Skin of body (tissue), 2 donors: ENCODE measurements around the gene ZNF180. TPM values are rescaled to one million over a fixed set of nuclear protein-coding genes. Genes with fewer than 3 reads are reported as not detected.
A peak's percentile ranks its signal among the peaks of the same experiment; 100 is the strongest.
"Not testable (repeated sequence)": the region's sequence is repeated elsewhere in the genome, so short reads cannot be mapped to it uniquely, and the experiment has no call there.

Source experiments
- DNase-seq: peaks from one replicate; lab custom pipeline; 2025; lab: John Stamatoyannopoulos, UW
- total RNA-seq: library from RNA; depleted of rRNA; stranded (reverse); fragments of >200 nt; gene quantifications from one replicate; pipeline ENCODE4 v1.2.3, GENCODE V29; 2014

Gene ZNF180
- 10.0 TPM for total RNA-seq

DNA sequence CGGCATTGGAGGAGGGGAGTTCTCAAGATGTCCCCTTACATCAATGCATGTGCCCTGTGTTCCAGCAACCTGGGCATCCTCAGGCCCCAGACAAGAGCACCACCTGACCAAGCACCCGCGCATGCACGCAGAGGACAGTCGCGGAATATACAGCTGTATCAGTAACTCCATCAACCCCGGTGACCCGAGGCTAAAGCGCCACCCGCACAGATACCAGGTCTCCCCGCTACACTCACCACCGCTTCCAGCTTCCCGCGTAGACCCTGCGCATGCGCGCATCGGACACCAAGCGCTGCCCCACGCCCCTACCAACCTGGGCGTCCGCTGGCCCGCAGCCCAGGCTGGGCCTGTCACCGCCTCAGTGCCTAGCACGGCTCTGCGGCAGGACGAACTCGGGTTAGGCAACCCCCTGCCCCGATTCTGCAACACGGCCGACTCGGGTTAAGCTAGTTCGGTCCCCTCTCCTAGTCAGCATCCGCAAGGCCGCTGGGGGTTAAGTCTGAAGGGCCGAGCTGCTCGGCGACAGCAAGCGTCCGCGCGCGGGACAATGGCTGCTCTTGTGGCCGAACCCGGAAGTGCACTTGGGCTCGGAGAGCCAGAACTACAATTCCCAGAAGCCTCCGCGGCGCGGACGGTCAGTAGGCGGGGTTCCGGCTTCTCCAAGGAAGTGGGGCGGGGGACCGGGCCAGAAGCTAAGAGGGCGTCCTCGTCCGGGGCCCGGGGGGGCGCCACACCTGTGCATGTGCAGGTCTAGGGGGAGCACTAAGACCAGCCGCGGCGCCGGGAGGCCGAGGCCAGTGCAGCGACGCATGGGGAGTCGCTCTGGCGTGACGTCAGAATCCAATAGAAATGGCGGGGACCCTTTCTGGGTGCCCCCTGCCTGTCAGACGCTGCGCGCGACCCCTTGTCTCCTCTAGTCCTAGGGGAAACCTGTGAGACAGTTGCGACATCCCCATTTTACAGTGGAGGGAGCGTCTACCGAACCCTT is at the start of gene ZNF180:
ZNF180 (minus strand) TSS at position 561 of the 988 bp plus-strand sequence. CDS start 3,188 bp downstream, outside the sequence.
- peak; percentile 94 for DNase-seq

DNA sequence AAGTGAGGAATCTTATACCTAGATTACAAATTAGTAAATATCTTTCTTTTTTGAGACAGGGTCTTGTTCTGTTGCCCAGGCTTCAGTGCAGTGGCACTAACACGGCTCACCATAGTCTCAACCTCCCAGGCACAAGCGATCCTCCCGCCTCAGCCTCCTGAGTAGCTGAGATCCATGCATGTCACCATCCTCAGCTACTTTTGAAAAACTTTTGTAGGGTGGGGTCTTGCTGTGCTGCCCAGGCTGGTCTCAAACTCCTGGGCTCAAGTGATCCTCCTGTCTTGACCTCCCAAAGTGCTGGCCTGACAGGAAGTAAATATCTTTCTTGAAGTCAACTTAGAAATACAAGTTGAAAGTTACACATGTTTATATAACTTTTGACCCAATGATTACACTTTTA is 49.2 kb upstream of the ZNF180 start:
- DNase-seq = no peak

- no peak for DNase-seq
Measured at GRCh38 chr19:44548736-44549135, 48.4 kb upstream of the ZNF180 start.

DNA sequence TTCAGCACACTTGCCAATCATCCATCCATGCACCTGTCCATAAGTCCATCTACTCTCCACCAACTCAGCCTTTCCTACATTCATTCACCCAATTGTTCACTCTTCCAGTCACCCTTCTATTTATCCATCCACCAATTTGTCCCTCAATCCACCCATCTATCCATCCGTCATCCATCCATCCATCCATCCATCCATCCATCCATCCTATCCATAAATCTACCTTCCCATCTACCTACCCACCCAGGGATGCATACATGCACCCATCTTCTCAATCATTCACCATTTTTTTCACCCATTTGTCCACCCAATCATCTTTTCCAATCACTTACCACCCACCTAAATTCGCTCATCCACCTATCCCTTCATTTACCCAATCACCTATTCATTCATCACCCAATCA is 43.7 kb upstream of the ZNF180 start:
- DNase-seq = no peak

GRCh38 chr19:44542671-44543070 is 42.3 kb upstream of the ZNF180 start:
- DNase-seq = no peak

DNA sequence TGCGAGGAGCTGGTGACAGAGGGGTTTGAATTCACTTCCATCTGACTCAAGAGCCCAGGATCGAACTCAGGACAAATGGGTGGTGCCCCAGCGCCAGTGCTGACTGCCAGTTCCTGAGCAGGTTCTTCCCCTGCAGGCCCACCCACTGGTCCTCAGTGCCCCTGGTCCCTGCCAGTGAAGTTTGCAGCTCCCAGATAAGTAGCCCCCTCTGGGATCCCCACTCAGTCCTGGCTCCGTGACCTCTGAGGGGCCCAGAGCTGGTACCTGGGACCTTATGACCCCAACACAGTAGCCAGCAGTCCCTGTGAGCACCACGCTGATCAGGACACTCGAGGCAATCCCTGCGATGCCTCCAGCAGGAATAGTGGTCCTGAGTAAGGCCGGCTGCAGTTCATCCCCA is 40.4 kb upstream of the ZNF180 start:
- DNase-seq = no peak

GRCh38 chr19:44539991-44540390 is 39.7 kb upstream of the ZNF180 start:
- no peak for DNase-seq

DNA sequence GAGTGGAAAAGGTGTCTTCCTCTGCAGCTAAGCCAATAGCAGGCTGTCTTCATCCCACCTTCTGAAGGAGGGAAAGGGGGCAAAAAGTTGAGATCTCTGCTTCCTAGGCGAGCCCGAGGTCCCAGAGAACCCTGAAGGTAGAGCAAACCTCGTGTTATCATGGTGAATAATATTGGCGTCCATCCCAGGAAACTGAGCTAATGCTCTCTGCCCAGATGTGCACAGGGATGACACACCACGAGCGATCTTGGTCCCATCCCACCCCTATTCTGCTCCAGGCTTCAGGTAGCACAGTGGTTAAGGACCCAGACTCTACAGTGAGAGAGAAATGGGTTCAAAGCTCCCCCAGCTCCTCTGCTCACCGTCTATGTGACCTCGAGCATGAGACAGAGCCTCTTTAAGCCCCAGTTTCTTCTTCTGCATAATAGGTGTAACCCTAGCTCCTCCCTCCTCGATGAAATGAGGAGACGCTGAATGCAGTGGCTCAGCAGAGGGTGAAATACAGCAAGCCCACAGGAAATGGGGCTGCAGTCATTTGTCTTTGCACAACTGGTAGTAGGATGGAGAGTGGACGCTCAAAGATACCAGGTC is 39.0 kb upstream of the ZNF180 start:
- no peak for DNase-seq

DNA sequence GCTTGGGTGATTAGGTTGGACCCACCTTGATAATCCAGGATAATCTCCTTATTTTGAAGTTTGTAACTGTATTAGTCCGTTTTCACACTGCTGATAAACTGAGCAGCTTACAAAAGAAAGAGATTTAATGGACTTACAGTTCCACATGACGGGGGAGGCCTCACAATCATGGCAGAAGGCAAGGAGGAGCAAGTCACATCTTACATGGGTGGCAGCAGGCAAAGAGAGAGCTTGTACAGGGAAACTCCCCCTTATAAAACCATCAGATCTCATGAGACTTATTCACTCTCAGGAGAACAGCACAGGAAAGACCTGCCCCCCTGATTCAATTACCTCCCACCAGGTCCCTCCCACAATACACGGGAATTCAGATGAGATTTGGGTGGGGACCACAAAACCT is 35.0 kb upstream of the ZNF180 start:
- not testable (repeated sequence) for DNase-seq

GRCh38 chr19:44532819-44533218 is 32.5 kb upstream of the ZNF180 start:
- DNase-seq = no peak

- DNase-seq = no peak
Measured at GRCh38 chr19:44530777-44531176, 30.5 kb upstream of the ZNF180 start.

GRCh38 chr19:44529536-44529935 is 29.2 kb upstream of the ZNF180 start, which contains the start of gene CEACAM20:
CEACAM20 (minus strand) TSS chr19:44529675; CDS start chr19:44529509, 166 bp downstream.
- no peak for DNase-seq

- no peak for DNase-seq
Measured at GRCh38 chr19:44527554-44527953, 27.2 kb upstream of the ZNF180 start.

DNA sequence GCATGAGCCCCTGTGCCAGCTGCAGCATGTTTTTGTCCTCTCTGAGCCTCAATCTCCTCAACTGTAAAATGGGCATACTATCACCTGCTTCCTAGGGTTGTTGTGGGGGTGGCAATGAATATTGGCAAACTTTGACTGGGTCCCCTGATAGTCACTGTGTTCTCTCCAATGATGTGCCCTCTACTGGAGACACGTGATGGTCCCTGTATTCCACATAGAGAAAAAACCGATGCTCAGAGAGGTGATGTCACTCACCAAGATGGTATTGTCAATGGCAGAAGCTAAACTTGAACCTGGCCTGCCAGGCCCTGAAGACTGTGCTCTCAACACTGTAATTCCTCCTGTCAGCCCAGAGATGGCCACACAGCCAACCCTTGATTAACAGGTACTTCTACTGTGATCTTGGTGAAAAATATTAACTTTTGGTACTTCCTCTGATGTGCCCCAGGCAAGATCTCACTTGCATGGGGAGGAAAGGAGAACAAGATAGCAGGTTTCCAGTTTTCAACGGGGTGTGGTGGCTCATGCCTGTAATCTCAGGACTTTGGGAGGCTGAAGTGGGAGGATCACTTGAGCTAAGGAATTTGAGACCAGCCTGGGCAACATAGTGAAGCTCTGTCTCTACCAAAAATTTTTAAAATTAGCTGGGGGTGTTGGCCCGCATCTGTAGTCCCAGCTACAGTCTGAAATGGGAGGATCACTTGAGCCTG is 25.6 kb upstream of the ZNF180 start:
- no peak for DNase-seq

DNA sequence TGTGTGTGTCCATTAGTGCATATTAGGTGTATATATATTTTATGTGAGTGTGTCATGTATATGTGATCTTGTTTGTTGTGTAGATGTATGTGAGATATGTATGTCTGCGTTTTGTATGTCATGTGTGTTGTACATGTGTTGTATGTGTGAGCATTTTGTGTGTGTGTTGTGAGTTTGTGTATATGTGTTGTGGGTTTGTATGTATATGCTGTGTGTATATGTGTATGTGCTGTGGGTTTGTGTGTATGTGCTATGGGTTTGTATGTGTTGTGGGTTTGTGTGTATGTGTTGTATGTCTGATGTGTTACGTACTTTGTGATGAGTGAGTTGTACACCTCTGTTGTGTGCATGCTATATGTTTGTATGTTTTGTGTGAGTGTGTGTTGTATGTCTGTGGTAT is 21.0 kb upstream of the ZNF180 start:
- DNase-seq = no peak

GRCh38 chr19:44517146-44517545 is 16.8 kb upstream of the ZNF180 start:
- DNase-seq = no peak

- DNase-seq = no peak
Measured at GRCh38 chr19:44515907-44516306, 15.6 kb upstream of the ZNF180 start.

DNA sequence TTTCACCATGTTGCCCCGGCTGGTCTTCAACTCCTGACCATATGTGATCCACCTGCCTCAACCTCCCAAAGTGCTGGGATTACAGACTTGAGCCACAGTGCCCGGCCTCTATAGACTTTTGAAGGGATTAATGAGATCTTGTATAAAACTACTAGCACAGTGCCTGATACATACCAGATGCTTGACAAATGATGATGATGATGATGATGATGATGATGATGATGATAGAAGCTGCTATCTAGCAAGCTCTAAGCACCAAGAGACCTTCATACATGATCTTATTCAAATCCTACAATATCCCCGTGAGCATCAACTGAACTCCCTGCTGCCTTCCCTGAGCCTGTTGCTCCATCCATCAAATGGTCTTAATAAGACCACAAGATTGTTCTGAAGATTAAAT is 14.7 kb upstream of the ZNF180 start:
- no peak for DNase-seq

DNA sequence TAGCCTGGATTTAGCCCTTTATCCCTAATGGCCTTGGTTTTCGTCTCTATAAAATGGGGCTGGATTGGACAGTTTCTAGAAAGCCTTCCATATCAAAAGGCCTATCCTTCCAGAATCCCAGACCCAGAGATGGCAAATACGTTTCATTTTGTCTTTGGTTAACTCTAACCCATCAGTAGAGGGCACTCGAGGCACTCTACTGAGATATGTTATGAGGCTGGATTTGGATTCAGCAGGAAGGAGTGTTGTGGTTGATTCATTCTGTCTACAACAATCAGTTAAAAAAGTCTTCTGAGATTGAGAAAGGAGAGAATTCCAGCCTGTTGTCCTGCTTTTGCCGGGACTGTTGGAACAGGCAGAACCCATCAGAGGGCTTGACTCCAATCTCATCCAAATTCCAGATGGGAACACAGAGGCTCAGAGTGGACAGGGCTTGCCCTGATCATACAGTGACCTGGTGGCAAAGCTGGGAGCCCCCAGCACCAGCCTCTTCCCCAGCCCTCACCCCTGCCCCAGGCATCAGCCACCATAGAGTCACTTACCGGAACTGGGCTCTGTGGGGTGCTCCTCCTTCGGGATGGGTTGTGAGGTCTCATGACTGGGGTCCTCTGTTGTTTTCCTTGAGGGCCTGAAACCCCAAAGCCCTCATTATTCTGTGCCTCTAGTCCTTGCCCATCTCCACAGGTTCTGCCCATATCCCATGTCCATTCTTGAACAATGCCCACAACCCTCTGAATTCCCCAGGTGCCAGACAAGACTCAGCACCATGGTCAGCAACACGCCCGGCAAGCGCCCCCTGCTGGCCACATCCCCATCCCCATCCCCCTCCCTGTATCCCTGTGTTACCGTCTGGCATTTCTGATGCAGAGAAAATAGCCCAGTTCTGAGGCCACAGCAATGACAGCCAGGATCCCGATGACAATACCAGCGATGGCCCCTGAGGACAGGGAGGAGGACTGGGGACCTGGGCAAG is 12.3 kb upstream of the ZNF180 start:
- DNase-seq = no peak

DNA sequence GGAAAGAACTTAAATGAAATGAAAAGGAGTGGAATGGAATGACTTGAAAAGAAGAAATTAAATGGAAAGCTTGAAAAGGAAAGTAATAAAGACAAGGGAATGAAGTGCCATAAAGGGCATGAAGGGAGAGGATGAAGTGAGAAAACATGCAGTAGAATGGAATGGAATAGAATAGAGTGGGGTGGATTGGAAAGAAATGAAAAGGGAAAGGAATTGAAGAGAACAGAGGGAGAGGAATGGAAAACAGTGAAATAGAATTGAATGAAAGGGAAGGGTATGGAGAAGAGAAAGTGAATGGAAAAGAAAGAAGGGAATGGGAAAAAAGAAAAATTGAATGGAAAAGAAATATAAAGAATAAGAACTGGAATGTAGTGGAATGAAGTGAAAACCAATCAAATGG is 9.2 kb upstream of the ZNF180 start:
- no peak for DNase-seq

DNA sequence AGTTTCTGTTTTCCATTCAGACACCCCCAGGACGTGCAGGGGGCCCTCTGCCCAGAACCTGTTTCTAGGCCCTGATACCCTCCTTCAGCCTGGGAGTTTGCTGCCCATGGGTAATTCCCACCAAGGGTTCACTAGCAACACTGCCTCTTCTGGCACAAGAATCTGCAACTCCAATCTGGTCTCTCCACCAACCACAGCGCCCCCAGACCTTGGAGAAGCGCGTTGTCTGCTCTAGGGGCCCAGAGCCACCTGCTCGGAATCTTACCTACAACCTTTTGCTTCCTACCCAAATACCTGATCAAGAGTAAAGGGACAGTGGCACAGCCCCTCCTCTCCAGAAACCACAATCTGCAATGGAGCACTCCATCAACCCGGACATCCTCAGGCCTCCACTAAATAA is 763 bp downstream of the ZNF180 start:
- DNase-seq = no peak
